ENCODE measurements around the gene LFNG.

LFNG gene

DNA sequence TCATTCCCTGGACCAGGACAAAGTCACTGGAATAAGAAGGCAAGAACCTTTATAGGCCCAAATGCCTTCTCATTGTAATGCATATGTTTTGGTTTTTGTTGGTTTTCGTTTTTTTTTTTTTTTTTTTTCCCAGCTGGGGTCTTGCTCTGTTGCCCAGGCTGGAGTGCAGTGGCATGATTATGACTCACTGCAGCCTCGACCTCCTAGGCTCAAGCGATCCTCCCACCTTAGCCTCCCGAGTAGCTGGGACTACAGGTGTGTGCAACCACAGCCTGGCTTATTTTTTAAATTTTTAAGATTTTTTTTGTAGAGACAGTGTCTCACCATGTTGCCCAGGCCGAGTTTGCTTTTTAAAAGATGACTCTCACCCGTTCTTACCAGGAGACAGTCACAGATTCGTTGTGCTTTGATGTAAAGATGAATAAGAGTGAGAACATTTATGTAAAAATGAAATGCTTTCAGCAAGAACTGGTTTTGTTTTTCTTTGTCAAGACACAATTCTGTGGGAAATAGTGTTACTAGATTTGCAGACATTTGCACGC, 46.8 kb downstream of the LFNG start:
- Histone ChIP-seq H2BK120ac (ENCODE audit: low read depth, low read length) (no peak overlapping the region), H3K4me3 (ENCODE audit: low read length in 2 of 2) (no peak overlapping the region), H2BK5ac (ENCODE audit: low read length) (no peak overlapping the region), H2BK15ac (ENCODE audit: low read length) (no peak overlapping the region), H3K4ac (ENCODE audit: low read length) (no peak overlapping the region), H3K27me3 (ENCODE audit: control insufficient read depth in 3 of 3, insufficient read depth in 3 of 3, low read depth in 1 of 3, low read length in 3 of 3) (no peaks in the 10 kb centered on the region), H3K14ac (ENCODE audit: low read length) (no peak overlapping the region), H3K79me1 (ENCODE audit: low read depth, low read length) (no peaks in the 10 kb centered on the region), H3K4me2 (ENCODE audit: insufficient read depth, low read length, poor library complexity, severe bottlenecking) (no peak overlapping the region), H3K4me1 (ENCODE audit: control insufficient read depth in 2 of 2, insufficient read depth in 1 of 2, low read depth in 1 of 2, low read length in 2 of 2) (peaks cover 22 to 25% of the 10 kb centered on the region in 2 donors), H2AFZ (ENCODE audit: low read length) (no peak overlapping the region), H2AK5ac (ENCODE audit: low read depth, low read length) (peak overlapping the region; percentile 41), H3K27ac (replicated peaks; ENCODE audit: low read length) (no peak overlapping the region), H3K9ac (ENCODE audit: low read depth, low read length, poor library complexity) (no peak overlapping the region), H4K8ac (ENCODE audit: low read depth, low read length) (no peak overlapping the region), H3K36me3 (replicated peaks in 1 of 2; ENCODE audit: control insufficient read depth in 2 of 2, insufficient read depth in 2 of 2, low read length in 2 of 2) (peaks cover 0 to 3% of the 10 kb centered on the region in 2 donors), H4K91ac (ENCODE audit: low read depth, low read length, poor library complexity) (no peak overlapping the region), H3K9me3 (replicated peaks in 1 of 2; ENCODE audit: control insufficient read depth in 2 of 2, insufficient read depth in 1 of 2, low read depth in 1 of 2, low read length in 2 of 2) (no peaks in the 10 kb centered on the region), H3K23ac (ENCODE audit: low read depth, low read length, poor library complexity) (no peak overlapping the region), H3K18ac (ENCODE audit: low read length) (no peak overlapping the region), H2BK12ac (ENCODE audit: low read length) (no peak overlapping the region)
- no peak for DNase-seq (ENCODE audit: low spot score)
- WGBS, 2 donors (ENCODE audit: extremely low coverage in 2 of 2, insufficient read length in 2 of 2, insufficient replicate concordance in 1 of 2): no CpG with 5 or more reads among the region's 8 CpGs

DNA sequence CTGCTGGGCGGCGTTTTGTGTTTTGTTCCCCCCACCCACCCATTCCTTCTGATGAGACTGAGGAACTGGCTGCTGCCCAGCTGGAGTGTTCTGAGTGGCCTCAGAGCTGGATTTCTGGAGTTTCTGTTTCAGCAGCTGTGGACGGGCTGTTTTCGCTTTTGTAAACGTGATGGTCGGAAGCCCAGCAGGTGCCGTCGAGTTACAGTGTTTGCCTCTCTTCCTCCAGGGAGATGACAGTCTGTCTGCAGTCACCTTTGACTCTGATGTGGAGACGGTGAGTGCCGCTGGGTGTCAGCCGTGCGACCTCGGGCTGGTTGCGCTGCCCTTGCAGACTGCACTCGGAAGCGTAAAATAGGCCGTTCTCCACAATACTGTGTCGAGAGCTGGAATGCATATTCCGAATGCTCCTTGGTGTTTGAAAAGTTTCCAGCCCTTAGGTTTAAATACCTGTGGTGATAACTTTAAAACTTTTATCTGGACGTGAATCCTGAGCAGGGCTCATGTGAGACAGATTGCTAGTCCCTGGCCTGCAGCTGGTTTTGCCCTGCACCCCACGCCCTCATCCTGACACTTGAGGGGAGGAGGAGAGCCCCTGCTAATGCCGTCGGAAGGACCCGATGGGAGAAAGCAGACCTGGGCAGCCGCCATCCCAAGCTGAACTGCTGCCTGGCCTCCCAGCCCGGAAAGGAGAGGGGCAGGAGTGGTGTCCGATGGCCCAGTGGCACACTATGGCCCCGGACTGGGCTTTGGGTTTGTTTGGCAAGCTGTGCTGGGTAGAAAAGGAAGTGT, 47.5 kb downstream of the LFNG start:
- no peak overlapping the region for H3K4me2 ChIP-seq (ENCODE audit: insufficient read depth, low read length, poor library complexity, severe bottlenecking)
- H3K27me3 ChIP-seq (ENCODE audit: control insufficient read depth in 3 of 3, insufficient read depth in 3 of 3, low read depth in 1 of 3, low read length in 3 of 3): no peaks in the 10 kb centered on the region
- H3K14ac ChIP-seq (ENCODE audit: low read length): no peak overlapping the region
- H2AFZ ChIP-seq (ENCODE audit: low read length): peak overlapping the region; percentile 18
- no peak overlapping the region for H2BK120ac ChIP-seq (ENCODE audit: low read depth, low read length)
- H3K23ac ChIP-seq (ENCODE audit: low read depth, low read length, poor library complexity): peak overlapping the region; percentile 40
- H3K4me1 ChIP-seq (ENCODE audit: control insufficient read depth in 2 of 2, insufficient read depth in 1 of 2, low read depth in 1 of 2, low read length in 2 of 2): peaks cover 22 to 25% of the 10 kb centered on the region in 2 donors
- H2BK15ac ChIP-seq (ENCODE audit: low read length): peak overlapping the region; percentile 42
- H3K79me1 ChIP-seq (ENCODE audit: low read depth, low read length): peaks cover under 1% of the 10 kb centered on the region
- H4K91ac ChIP-seq (ENCODE audit: low read depth, low read length, poor library complexity): no peak overlapping the region
- H2BK5ac ChIP-seq (ENCODE audit: low read length): no peak overlapping the region
- WGBS, 2 donors (ENCODE audit: extremely low coverage in 2 of 2, insufficient read length in 2 of 2, insufficient replicate concordance in 1 of 2): no CpG with 5 or more reads among the region's 28 CpGs
- no peak overlapping the region for H3K4ac ChIP-seq (ENCODE audit: low read length)
- DNase-seq (ENCODE audit: low spot score): no peak
- H4K8ac ChIP-seq (ENCODE audit: low read depth, low read length): no peak overlapping the region
- peak overlapping the region; percentile 5 for H2BK12ac ChIP-seq (ENCODE audit: low read length)
- peak overlapping the region; percentile 57 for H3K18ac ChIP-seq (ENCODE audit: low read length)
- peak overlapping the region; percentile 72 for H2AK5ac ChIP-seq (ENCODE audit: low read depth, low read length)
- peak overlapping the region; percentile 29 for H3K27ac ChIP-seq (replicated peaks; ENCODE audit: low read length)
- H3K9me3 ChIP-seq (replicated peaks in 1 of 2; ENCODE audit: control insufficient read depth in 2 of 2, insufficient read depth in 1 of 2, low read depth in 1 of 2, low read length in 2 of 2): no peaks in the 10 kb centered on the region
- H3K9ac ChIP-seq (ENCODE audit: low read depth, low read length, poor library complexity): peak overlapping the region; percentile 63
- peaks cover 0 to 8% of the 10 kb centered on the region in 2 donors for H3K36me3 ChIP-seq (replicated peaks in 1 of 2; ENCODE audit: control insufficient read depth in 2 of 2, insufficient read depth in 2 of 2, low read length in 2 of 2)
- no peak overlapping the region for H3K4me3 ChIP-seq (ENCODE audit: low read length in 2 of 2)

DNA sequence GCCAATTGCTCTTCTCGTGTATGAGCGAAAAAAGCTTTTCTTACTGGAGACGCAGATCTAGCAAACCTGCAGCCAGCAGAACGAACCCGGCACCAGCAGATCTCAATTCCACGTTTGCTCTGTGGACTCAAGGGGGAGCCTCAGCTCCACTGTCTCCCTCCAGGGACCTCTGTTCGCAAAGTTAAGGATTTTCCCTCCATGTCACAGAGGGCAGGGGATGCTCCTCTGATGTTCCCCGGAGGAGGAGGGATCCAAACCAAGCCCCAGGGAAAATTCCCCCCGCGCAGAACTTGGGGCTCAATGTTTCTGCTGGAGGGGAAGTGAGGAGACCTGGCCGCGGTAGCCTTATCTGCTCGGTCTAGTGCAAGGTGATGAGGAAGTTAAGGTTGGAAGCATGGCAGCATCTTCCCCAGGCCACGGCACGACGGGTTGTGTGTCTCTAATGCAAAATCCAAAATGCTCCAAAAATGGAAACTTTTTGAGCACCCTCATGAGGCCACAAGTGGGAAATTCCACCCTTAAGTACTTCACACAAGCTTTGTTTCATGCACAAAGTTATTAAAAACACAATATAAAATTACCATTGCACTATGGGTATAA, 48.2 kb downstream of the LFNG start:
- Histone ChIP-seq H2BK15ac (ENCODE audit: low read length) (peak overlapping the region; percentile 79), H2AFZ (ENCODE audit: low read length) (peak overlapping the region; percentile 4), H3K4me2 (ENCODE audit: insufficient read depth, low read length, poor library complexity, severe bottlenecking) (no peak overlapping the region), H2BK5ac (ENCODE audit: low read length) (no peak overlapping the region), H4K8ac (ENCODE audit: low read depth, low read length) (no peak overlapping the region), H3K9ac (ENCODE audit: low read depth, low read length, poor library complexity) (peak overlapping the region; percentile 55), H2AK5ac (ENCODE audit: low read depth, low read length) (peak overlapping the region; percentile 72), H3K18ac (ENCODE audit: low read length) (peak overlapping the region; percentile 57), H3K27me3 (ENCODE audit: control insufficient read depth in 3 of 3, insufficient read depth in 3 of 3, low read depth in 1 of 3, low read length in 3 of 3) (no peaks in the 10 kb centered on the region), H3K4me1 (ENCODE audit: control insufficient read depth in 2 of 2, insufficient read depth in 1 of 2, low read depth in 1 of 2, low read length in 2 of 2) (peaks cover 22 to 25% of the 10 kb centered on the region in 2 donors), H3K79me1 (ENCODE audit: low read depth, low read length) (peaks cover 1% of the 10 kb centered on the region), H2BK120ac (ENCODE audit: low read depth, low read length) (no peak overlapping the region), H3K4ac (ENCODE audit: low read length) (no peak overlapping the region), H2BK12ac (ENCODE audit: low read length) (no peak overlapping the region), H3K14ac (ENCODE audit: low read length) (no peak overlapping the region), H3K36me3 (replicated peaks in 1 of 2; ENCODE audit: control insufficient read depth in 2 of 2, insufficient read depth in 2 of 2, low read length in 2 of 2) (peaks cover 0 to 15% of the 10 kb centered on the region in 2 donors), H3K23ac (ENCODE audit: low read depth, low read length, poor library complexity) (peak overlapping the region; percentile 40), H3K27ac (replicated peaks; ENCODE audit: low read length) (peak overlapping the region; percentile 6), H3K9me3 (replicated peaks in 1 of 2; ENCODE audit: control insufficient read depth in 2 of 2, insufficient read depth in 1 of 2, low read depth in 1 of 2, low read length in 2 of 2) (no peaks in the 10 kb centered on the region), H3K4me3 (ENCODE audit: low read length in 2 of 2) (no peak overlapping the region), H4K91ac (ENCODE audit: low read depth, low read length, poor library complexity) (no peak overlapping the region)
- WGBS, 2 donors (ENCODE audit: extremely low coverage in 2 of 2, insufficient read length in 2 of 2, insufficient replicate concordance in 1 of 2): no CpG with 5 or more reads among the region's 16 CpGs
- DNase-seq (ENCODE audit: low spot score): no peak
